Vagina (tissue), 2 donors: ENCODE measurements around the gene OR51E1. TPM values are rescaled to one million over a fixed set of nuclear protein-coding genes. Genes with fewer than 3 reads are reported as not detected.

Experiments used
- DNase-seq, 2 donors: peaks; one replicate each; pipeline ENCODE4 v3.0.0-alpha.2; 2017; ENCODE audit errors: extremely low spot score in 2 of 2
- H3K27ac ChIP-seq: fragments of 200-600 bp; sonication (generic); one replicate; pipeline ENCODE4 v1.5.1; 2019
- H3K27me3 ChIP-seq: fragments of 200-600 bp; sonication (generic); one replicate; pipeline ENCODE4 v1.5.1; 2019
- H3K36me3 ChIP-seq, 2 donors: fragments of 200-600 bp; sonication (generic); one replicate each; pipeline ENCODE4 v1.5.1; 2017 to 2019
- H3K4me1 ChIP-seq: fragments of 200-600 bp; sonication (generic); one replicate; pipeline ENCODE4 v1.5.1; 2019
- H3K4me3 ChIP-seq, 2 donors: fragments of 200-600 bp; sonication (generic); 1 replicate in 1 of 2; 2 replicates in 1 of 2; pipeline ENCODE4 v1.5.1; 2016 to 2019
- H3K9me3 ChIP-seq: fragments of 200-600 bp; sonication (generic); one replicate; pipeline ENCODE4 v1.5.1; 2019
- CTCF ChIP-seq, 3 experiments: fragments of 450-650 bp in 2 of 3; fragments of 200-600 bp in 1 of 3; sonication (generic) in 1 of 3; IDR thresholded peaks; one replicate each; pipeline ENCODE4 v1.5.1; 2017 to 2019; ENCODE audit warnings: antibody characterized with exemption in 3 of 3, mild to moderate bottlenecking in 2 of 3, moderate library complexity in 2 of 3
- POLR2A ChIP-seq, 2 donors: fragments of 450-650 bp; IDR thresholded peaks; one replicate each; pipeline ENCODE4 v1.6.1; 2017; ENCODE audit warnings: antibody characterized with exemption in 2 of 2, mild to moderate bottlenecking in 2 of 2, moderate library complexity in 2 of 2
- POLR2AphosphoS5 ChIP-seq, 2 donors: sonication (generic); formaldehyde crosslinking; IDR thresholded peaks; one replicate each; pipeline ENCODE4 v1.9.0; 2017; ENCODE audit warnings: antibody characterized with exemption in 2 of 2, mild to moderate bottlenecking in 2 of 2, low read depth in 1 of 2; ENCODE audit not compliant: insufficient read depth in 1 of 2
- intact Hi-C: fragments of 100-400 bp; cut with DNase I; formaldehyde crosslinking; loops from one replicate; pipeline ENCODE4 v1.15.1; 2023
- total RNA-seq: library from RNA; depleted of rRNA; stranded (reverse); fragments of >200 nt; gene quantifications from one replicate; pipeline ENCODE4 v1.2.3, GENCODE V29; 2016

OR51E1 gene
- total RNA-seq, 1 donor from 2014 or later: 0.25 TPM

GRCh38 chr11:4619514-4619913, 24.3 kb upstream of the OR51E1 start:
- Histone ChIP-seq H3K9me3 (no peaks in the 10 kb centered on the region), H3K4me1 (no peaks in the 10 kb centered on the region), H3K27ac (no peak overlapping the region), H3K36me3 (no peaks in the 10 kb centered on the region), H3K4me3 (no peak overlapping the region), H3K27me3 (no peaks in the 10 kb centered on the region)
- peak in 1 of 2 donors; percentile 64 for DNase-seq
- intact Hi-C loops: no loop called here
- TF ChIP-seq POLR2AphosphoS5 (IDR thresholded peaks at IDR 0.05; ENCODE audit: insufficient read depth in 1 of 2, low read depth in 1 of 2) (no peak), POLR2A (IDR thresholded peaks at IDR 0.05) (no peak), CTCF (IDR thresholded peaks at IDR 0.05) (no peak)

- DNase-seq: no peak
- TF ChIP-seq POLR2AphosphoS5 (IDR thresholded peaks at IDR 0.05; ENCODE audit: insufficient read depth in 1 of 2, low read depth in 1 of 2) (no peak), CTCF (IDR thresholded peaks at IDR 0.05) (no peak), POLR2A (IDR thresholded peaks at IDR 0.05) (no peak)
- Histone ChIP-seq H3K27ac (no peak overlapping the region), H3K27me3 (no peaks in the 10 kb centered on the region), H3K9me3 (no peaks in the 10 kb centered on the region), H3K36me3 (no peaks in the 10 kb centered on the region), H3K4me1 (no peaks in the 10 kb centered on the region), H3K4me3 (no peak overlapping the region)
- intact Hi-C loops: no loop called here
These were observed 17.3 kb upstream of the OR51E1 start for GRCh38 chr11:4626207-4627099.

- no peak overlapping the region for H3K27ac ChIP-seq
- intact Hi-C loops: no loop called here
- H3K27me3 ChIP-seq: no peaks in the 10 kb centered on the region
- H3K9me3 ChIP-seq: no peaks in the 10 kb centered on the region
- no peak for TF ChIP-seq POLR2AphosphoS5 (IDR thresholded peaks at IDR 0.05; ENCODE audit: insufficient read depth in 1 of 2, low read depth in 1 of 2)
- no peak for TF ChIP-seq POLR2A (IDR thresholded peaks at IDR 0.05)
- TF ChIP-seq CTCF (IDR thresholded peaks at IDR 0.05): no peak
- no peaks in the 10 kb centered on the region for H3K36me3 ChIP-seq
- no peak for DNase-seq
- no peak overlapping the region for H3K4me3 ChIP-seq
- no peaks in the 10 kb centered on the region for H3K4me1 ChIP-seq
These were observed 7.6 kb upstream of the OR51E1 start for GRCh38 chr11:4636136-4636535.

- DNase-seq: no peak
- no peaks in the 10 kb centered on the region for H3K36me3 ChIP-seq
- intact Hi-C loops: no loop called here
- H3K4me3 ChIP-seq: peak within 1 kb of the TSS in 1 of 2 donors; percentile 25
- H3K27me3 ChIP-seq: no peaks in the 10 kb centered on the region
- H3K4me1 ChIP-seq: no peaks in the 10 kb centered on the region
- H3K9me3 ChIP-seq: no peaks in the 10 kb centered on the region
- TF ChIP-seq POLR2A (IDR thresholded peaks at IDR 0.05) (no peak), POLR2AphosphoS5 (IDR thresholded peaks at IDR 0.05; ENCODE audit: insufficient read depth in 1 of 2, low read depth in 1 of 2) (no peak), CTCF (IDR thresholded peaks at IDR 0.05) (peak; percentile 13 to 59 (median 54))
- no peak within 1 kb of the TSS for H3K27ac ChIP-seq
These were observed 6.7 kb upstream of the OR51E1 start, which contains the start of gene OR51D1 for GRCh38 chr11:4636962-4637661. TSS of gene OR51D1 (plus strand) at chr11:4637477. CDS start at chr11:4639791, 2,314 bp downstream.
